Memory B cell (primary cell): ENCODE results near the gene EVPLL.
"Not testable (repeated sequence)": the region's sequence is repeated elsewhere in the genome, so short reads cannot be mapped to it uniquely, and the experiment has no call there.

Experiments
- ATAC-seq: fragments of 150-1000 bp; cut with Tn5 transposase; 2 replicates; pipeline ENCODE4 v1.10.0; 2021; ENCODE audit warnings: low read depth, mild to moderate bottlenecking, moderate library complexity
- DNase-seq, 2 donors: peaks; one replicate each; pipeline ENCODE4 v3.0.0; 2022; ENCODE audit warnings: low spot score in 2 of 2
- H3K27ac Mint-ChIP-seq: one replicate; pipeline ENCODE4 v1.8.0; 2022; ENCODE audit warnings: mild to moderate bottlenecking, moderate library complexity, mixed read lengths
- H3K27me3 Mint-ChIP-seq: one replicate; pipeline ENCODE4 v1.8.0; 2022; ENCODE audit warnings: mixed read lengths
- H3K36me3 Mint-ChIP-seq: one replicate; pipeline ENCODE4 v1.8.0; 2022; ENCODE audit warnings: mild to moderate bottlenecking, mixed read lengths
- H3K4me1 Mint-ChIP-seq: one replicate; pipeline ENCODE4 v1.8.0; 2022; ENCODE audit warnings: mixed read lengths
- H3K4me3 Mint-ChIP-seq: one replicate; pipeline ENCODE4 v1.8.0; 2022; ENCODE audit warnings: mild to moderate bottlenecking, moderate library complexity, mixed read lengths
- H3K9me3 Mint-ChIP-seq: one replicate; pipeline ENCODE4 v1.8.0; 2022; ENCODE audit warnings: mixed read lengths

Gene EVPLL

DNA sequence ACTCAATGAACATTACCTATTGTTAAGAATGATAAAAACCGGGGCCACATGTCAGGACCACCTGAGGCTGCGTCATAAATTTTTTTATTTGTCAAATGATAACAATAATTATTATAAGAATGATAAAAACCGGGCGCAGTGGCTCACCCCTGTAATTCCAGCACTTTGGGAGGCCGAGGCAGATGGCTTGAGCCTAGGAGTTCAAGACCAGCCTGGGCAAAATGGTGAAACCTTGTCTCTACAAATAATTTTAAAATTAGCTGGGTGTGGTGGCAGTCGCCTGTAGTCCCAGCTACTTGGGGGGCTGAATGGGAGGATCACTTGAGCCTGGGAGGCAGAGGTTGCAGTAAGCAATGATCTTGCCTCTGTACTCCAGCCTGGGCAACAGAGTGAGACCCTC, 13.4 kb upstream of the EVPLL start:
- Mint-ChIP-seq H3K4me1 (peaks cover 12% of the 10 kb centered on the region), H3K27me3 (peaks cover 2% of the 10 kb centered on the region), H3K27ac (no peak overlapping the region), H3K9me3 (no peaks in the 10 kb centered on the region), H3K4me3 (no peak overlapping the region), H3K36me3 (no peaks in the 10 kb centered on the region)
- DNase-seq (no peak), ATAC-seq (no peak)

DNA sequence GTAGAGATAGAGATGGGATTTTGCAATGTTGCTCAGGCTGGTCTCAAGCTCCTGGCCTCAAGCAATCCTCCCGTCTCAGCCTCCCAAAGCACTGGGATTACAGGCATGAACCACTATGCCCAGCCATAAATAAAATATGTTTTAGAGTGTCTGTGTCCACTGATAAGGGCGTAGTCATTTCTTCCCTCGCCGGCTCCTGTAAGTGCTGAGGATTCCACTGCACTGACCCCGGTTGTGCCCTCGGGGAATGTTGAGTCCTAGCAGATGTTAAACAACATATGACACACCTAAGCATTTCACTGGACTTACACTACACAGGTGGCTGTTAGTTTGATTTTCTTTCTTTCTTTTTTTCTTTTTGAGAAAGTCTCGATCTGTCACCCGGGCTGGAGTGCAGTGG, 8.6 kb upstream of the EVPLL start:
- Mint-ChIP-seq H3K4me3 (no peak overlapping the region), H3K27me3 (peaks cover 11% of the 10 kb centered on the region), H3K4me1 (no peaks in the 10 kb centered on the region), H3K27ac (no peak overlapping the region), H3K36me3 (no peaks in the 10 kb centered on the region), H3K9me3 (no peaks in the 10 kb centered on the region)
- no peak for DNase-seq
- no peak for ATAC-seq

DNA sequence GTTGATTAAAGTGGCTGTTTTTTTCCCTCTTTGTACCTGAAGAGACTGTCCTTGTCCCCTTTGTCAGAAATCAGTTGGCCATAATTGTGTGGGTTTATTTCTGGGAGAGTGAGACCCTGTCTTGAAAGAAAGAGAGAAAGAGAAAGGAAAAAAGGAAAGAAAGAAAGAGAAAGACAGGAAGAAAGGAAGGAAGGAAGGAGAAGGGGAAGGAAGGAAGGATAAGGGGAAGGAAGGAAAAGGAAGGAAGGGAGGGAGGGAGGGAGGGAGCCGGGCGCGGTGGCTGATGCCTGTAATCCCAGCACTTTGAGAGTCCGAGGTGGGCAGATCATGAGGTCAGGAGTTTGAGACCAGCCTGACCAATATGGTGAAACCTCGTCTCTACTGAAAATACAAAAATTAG, 6.8 kb upstream of the EVPLL start:
- H3K4me1 Mint-ChIP-seq = no peaks in the 10 kb centered on the region
- DNase-seq (no peak), ATAC-seq (no peak)
- H3K27ac Mint-ChIP-seq = no peak overlapping the region
- peaks cover 11% of the 10 kb centered on the region for H3K27me3 Mint-ChIP-seq
- no peak overlapping the region for H3K4me3 Mint-ChIP-seq
- H3K36me3 Mint-ChIP-seq = peaks cover 1% of the 10 kb centered on the region
- peaks cover 2% of the 10 kb centered on the region for H3K9me3 Mint-ChIP-seq

DNA sequence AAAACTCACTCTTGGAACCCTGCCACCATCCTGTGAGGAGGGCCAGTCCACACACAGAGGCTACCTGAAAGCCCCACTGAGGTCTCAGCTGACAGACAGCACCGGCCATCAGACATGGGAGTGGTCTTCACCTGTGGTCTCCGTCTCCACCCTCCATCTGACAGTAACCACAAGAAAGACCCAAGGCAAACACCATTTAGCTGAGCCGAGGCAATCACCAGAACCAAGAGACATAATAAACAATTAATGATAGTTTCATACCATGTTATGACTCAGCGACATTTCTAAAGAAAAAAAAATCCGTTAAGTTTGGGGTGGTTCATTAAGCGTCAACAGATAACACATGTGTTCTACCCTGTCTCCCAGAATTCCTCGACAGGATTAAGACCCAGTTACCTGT, 6.1 kb upstream of the EVPLL start:
- Mint-ChIP-seq H3K36me3 (peaks cover 1% of the 10 kb centered on the region), H3K4me1 (no peaks in the 10 kb centered on the region), H3K9me3 (peaks cover 2% of the 10 kb centered on the region), H3K27ac (no peak overlapping the region), H3K4me3 (no peak overlapping the region), H3K27me3 (peaks cover 11% of the 10 kb centered on the region)
- DNase-seq (no peak), ATAC-seq (no peak)

DNA sequence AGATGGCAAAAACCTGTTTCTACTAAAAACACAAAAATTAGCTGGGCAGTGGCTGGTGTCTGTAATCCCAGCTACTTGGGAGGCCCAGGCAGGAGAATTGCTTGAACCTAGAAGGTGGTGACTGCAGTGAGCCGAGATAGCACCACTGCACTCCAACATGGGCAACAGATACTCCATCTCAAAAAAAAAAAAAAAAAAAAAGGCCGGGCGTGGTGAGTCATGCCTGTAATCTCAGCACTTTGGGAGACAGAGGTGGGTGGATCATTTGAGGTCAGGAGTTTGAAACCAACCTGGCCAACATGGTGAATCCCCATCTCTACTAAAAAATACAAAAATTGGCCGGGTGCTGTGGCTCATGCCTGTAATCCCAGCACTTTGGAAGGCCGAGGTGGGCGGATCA, 4.4 kb upstream of the EVPLL start:
- H3K4me3 Mint-ChIP-seq, H3K4me1 Mint-ChIP-seq, H3K9me3 Mint-ChIP-seq, H3K27ac Mint-ChIP-seq, ATAC-seq, H3K36me3 Mint-ChIP-seq, DNase-seq: not testable (repeated sequence)
- peaks cover 13% of the 10 kb centered on the region for H3K27me3 Mint-ChIP-seq

DNA sequence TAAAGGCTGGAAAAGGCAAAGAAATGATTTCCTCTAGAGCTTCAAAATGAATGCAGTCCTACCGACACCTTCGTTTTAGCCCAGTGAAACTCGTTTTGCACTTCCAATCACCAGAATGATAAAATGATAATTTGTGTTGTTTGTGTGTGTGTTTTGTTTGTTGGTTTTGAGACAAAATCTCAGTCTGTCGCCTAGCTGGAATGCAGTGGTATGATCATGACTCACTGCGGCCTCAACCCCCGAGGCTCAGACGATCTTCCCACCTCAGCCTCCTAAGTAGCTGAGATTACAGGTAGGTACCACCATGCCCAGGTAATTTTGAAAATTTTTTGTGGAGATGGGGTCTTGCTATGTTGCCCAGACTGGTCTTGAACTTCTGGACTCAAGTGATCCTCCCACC, 3.4 kb upstream of the EVPLL start:
- H3K27me3 Mint-ChIP-seq = peaks cover 14% of the 10 kb centered on the region
- ATAC-seq (no peak), DNase-seq (no peak)
- no peak overlapping the region for H3K4me3 Mint-ChIP-seq
- no peak overlapping the region for H3K27ac Mint-ChIP-seq
- H3K9me3 Mint-ChIP-seq = peaks cover 2% of the 10 kb centered on the region
- H3K36me3 Mint-ChIP-seq = peaks cover 1% of the 10 kb centered on the region
- peaks cover 5% of the 10 kb centered on the region for H3K4me1 Mint-ChIP-seq

DNA sequence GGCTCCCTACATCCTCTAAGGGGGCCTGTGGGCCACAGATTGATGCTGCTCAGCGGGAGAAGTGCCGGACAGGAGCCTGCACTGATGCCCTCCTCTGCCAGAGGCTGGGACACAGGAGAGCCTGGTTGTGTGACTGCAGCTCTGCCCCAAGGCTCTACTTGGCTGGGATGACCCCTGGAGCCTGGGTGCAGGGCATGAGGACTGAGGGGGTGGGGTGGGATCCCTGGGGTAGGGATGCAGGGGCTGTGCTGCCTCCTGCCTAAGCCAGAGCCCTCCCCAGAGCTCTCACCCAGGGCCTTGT, 577 bp downstream of the EVPLL start:
- Mint-ChIP-seq H3K4me1 (peaks cover 15% of the 10 kb centered on the region), H3K4me3 (no peak overlapping the region), H3K9me3 (peaks cover 2% of the 10 kb centered on the region), H3K27ac (no peak overlapping the region), H3K27me3 (peaks cover 14% of the 10 kb centered on the region), H3K36me3 (peaks cover 4% of the 10 kb centered on the region)
- no peak for DNase-seq
- no peak for ATAC-seq

DNA sequence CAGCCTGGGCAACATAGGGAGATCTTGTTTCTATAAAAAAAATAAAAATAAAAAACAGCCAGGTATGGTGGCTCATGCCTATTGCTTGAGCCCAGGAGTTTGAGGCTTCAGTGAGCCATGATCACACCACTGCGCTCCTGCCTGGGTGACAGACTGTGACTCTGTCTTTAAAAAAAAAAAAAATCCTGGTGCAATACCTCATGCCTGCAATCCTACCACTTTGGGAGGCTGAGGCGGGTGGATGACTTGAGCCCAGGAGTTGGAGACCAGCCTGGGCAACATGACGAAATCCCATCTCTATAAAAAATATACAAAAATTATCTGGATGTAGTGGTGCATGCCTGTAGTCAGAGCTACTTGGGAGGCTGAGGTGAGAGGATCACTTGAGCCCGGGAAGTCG, 1.0 kb downstream of the EVPLL start:
- DNase-seq, H3K27ac Mint-ChIP-seq, H3K4me3 Mint-ChIP-seq, ATAC-seq, H3K9me3 Mint-ChIP-seq, H3K36me3 Mint-ChIP-seq: not testable (repeated sequence)
- H3K27me3 Mint-ChIP-seq = peaks cover 14% of the 10 kb centered on the region
- peaks cover 16% of the 10 kb centered on the region for H3K4me1 Mint-ChIP-seq

DNA sequence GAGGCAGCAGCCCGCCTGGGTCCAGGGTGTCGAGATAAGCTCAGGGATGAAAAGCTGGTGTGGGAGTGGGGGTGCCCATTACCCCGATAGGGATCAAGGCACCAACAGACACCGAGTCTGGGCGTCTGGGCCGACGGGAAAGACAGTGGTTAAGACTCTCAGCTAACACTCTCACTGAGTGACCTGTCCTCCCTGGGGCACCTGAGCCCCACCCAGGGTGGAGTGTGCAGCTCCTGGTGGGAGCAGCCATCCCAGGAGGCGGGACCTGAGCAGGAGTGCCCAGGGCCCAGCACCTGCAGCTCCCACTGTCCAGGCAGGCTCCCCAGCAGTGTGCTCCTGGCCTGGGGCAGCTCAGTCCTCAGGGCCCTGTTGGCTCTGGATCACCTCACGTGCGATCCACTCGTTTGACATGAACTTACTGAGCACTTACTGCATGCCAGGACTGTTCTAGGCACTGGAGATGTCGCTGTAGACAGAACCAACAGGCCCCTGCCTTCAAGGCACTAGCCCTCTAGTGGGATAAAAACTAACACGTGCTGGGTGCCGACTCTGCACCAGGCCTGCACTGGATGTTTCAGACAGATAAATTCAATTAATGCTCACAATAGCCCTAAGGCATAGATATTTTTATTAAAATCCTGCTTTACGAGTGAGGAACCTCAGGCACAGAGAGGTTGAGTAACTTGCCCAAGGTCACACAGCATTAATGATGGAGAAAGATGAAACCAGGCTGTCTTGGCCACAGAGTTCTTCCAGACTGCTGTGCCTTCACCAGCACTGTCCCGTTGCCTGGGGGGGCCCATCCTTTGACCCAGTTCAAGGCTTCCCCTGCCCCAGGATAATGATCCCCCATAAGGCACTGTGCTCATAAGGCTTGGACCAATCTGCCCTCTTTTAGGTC, 1.9 kb downstream of the EVPLL start:
- ATAC-seq = no peak
- no peak for DNase-seq
- Mint-ChIP-seq H3K27ac (no peak overlapping the region), H3K4me3 (no peak overlapping the region), H3K9me3 (peaks cover 2% of the 10 kb centered on the region), H3K36me3 (peaks cover 4% of the 10 kb centered on the region), H3K4me1 (peaks cover 16% of the 10 kb centered on the region), H3K27me3 (peaks cover 14% of the 10 kb centered on the region)

DNA sequence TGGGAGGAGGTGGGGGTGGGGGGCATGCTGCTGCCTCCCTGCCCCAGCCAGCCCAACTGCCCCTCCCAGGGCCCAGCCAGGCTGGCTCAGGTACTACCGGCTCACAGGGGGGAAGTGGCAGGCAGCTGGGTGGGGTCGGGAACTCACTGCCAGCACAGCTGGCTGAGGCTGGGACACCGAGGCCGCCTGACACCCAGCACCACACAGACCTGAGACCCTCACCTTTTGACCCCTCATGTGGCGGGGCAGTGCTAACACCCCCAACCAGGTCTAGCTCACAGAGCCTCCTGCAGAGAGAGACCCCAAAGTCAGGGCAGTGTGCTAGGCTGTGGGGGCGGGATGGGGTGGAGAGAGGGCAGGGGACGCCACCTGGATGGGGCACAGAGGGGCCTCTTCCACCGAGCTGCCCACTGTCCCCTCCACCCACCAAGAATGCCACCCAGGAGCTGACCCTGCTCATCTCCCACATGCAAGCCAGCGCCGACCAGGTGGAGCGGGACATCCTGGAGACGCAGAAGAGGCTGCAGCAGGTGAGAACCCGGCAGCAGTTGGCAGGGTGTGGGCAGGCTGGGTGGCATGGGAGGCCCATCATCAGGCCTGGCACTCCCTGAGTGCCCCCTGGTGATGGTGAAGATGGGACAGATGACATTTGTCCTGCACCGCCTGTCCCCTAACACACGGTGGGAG, 3.0 kb downstream of the EVPLL start:
- H3K27me3 Mint-ChIP-seq = peaks cover 14% of the 10 kb centered on the region
- H3K4me3 Mint-ChIP-seq = no peak overlapping the region
- DNase-seq = peak in 1 of 2 donors; percentile 12
- peaks cover 16% of the 10 kb centered on the region for H3K4me1 Mint-ChIP-seq
- H3K9me3 Mint-ChIP-seq = no peaks in the 10 kb centered on the region
- ATAC-seq = no peak
- no peak overlapping the region for H3K27ac Mint-ChIP-seq
- peaks cover 2% of the 10 kb centered on the region for H3K36me3 Mint-ChIP-seq

DNA sequence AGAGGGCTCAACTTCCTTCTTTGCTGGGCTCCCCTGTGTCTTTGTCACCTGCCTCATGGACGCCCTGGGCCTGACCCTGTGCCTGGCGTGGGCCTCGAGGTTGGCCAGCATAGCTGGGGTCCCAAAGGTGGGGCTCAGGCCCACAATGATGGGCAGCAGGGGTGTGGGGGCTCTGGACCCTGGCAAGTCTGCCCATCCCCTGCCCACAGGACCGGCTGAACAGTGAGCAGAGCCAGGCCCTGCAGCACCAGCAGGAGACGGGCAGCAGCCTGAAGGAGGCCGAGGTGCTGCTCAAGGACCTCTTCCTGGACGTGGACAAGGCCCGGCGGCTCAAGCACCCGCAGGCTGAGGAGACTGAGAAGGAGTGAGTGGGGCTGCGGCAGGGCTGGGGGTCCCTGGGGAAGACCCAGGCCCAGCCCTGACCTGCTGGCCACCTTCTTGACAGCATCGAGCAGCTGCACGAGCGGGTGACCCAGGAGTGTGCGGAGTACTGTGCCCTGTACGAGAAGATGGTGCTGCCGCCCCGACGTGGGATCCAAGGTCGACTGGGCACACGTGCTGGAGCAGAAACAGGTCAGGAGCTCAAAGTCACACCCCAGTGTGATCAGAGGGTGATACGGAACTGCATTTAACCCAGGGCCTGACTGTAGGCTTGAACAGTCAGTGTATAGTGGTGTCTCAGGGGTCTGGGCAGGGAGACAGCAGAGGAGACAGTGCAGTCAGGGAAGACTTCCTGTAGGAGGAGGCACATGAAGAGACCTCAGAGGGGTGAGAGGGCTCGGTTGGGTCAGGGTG, 3.8 kb downstream of the EVPLL start:
- ATAC-seq (no peak), DNase-seq (peak in 1 of 2 donors; percentile 10)
- peaks cover 16% of the 10 kb centered on the region for H3K4me1 Mint-ChIP-seq
- H3K4me3 Mint-ChIP-seq = peak overlapping the region; percentile 15
- no peak overlapping the region for H3K27ac Mint-ChIP-seq
- no peaks in the 10 kb centered on the region for H3K9me3 Mint-ChIP-seq
- peaks cover 14% of the 10 kb centered on the region for H3K27me3 Mint-ChIP-seq
- peaks cover 2% of the 10 kb centered on the region for H3K36me3 Mint-ChIP-seq

DNA sequence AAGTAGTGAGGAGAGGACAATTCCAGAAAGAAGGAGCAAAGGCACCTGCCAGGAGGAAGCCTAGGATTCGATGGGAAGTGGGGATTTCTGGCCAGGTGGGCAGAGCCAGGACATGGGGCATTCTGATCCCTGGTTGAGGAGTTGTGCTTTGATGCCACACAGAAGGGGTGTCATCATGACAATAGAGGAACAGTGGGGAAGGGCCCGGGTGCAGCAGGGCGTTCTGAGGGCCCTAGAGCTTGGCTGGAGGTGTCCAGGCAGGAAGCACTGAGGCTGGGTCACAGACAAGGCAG, 4.3 kb downstream of the EVPLL start:
- Mint-ChIP-seq H3K9me3 (no peaks in the 10 kb centered on the region), H3K4me1 (peaks cover 16% of the 10 kb centered on the region), H3K27me3 (peaks cover 14% of the 10 kb centered on the region), H3K27ac (no peak overlapping the region), H3K4me3 (peak overlapping the region; percentile 15), H3K36me3 (peaks cover 2% of the 10 kb centered on the region)
- ATAC-seq (no peak), DNase-seq (peak in 1 of 2 donors; percentile 8)

DNA sequence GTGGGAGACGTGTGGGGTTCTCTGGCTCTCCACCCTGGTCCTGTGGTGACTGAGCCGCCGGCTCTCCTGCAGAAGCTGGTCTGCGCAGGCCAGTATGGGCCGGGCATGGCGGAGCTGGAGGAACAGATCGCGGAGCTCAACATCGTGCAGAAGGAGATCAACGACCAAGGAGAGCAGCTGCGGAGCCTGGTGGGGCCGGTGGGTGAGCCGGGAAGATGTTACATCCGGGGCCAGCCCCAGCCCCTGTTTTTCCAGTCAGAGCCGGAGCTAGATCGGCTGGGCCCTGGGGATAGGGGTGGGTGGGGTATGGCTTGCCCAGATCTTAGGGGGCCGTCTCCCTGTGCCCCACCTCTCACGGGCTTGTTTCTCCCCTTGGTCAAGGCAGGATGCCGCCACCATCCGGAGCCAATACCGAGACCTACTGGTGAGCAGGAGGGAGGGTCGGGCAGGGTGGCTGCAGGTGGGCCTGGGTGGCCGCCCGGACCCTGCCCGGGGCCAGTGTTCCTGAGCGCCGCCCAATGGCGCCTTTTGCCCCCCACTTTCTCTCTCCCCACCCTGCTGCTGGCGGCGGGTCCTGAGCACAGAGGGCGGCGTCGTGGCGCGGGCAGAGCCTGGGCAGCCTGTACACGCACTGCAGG, 5.0 kb downstream of the EVPLL start:
- peaks cover 2% of the 10 kb centered on the region for H3K36me3 Mint-ChIP-seq
- peaks cover 14% of the 10 kb centered on the region for H3K27me3 Mint-ChIP-seq
- peaks cover 14% of the 10 kb centered on the region for H3K4me1 Mint-ChIP-seq
- H3K4me3 Mint-ChIP-seq = no peak overlapping the region
- peak; percentile 26 for ATAC-seq
- no peaks in the 10 kb centered on the region for H3K9me3 Mint-ChIP-seq
- H3K27ac Mint-ChIP-seq = no peak overlapping the region
- DNase-seq = peak in 1 of 2 donors; percentile 11

DNA sequence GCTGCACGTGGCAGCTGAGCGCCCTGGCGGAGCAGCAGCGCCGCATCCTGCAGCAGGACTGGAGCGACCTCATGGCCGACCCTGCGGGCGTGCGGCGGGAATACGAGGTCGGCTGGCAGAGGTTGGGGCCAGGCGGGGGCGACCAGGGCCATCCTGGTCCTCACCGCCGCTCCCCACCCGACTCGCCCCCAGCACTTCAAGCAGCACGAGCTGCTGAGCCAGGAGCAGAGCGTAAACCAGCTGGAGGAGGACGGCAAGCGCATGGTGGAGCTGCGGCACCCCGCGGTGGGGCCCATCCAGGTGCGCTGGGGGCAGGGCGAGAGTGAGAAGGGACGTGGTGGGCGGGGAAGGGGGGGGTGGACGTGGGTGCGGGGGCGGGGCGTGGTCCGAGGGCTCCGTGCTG, 5.5 kb downstream of the EVPLL start:
- H3K4me1 Mint-ChIP-seq = peaks cover 12% of the 10 kb centered on the region
- peak in 1 of 2 donors; percentile 21 for DNase-seq
- not testable (repeated sequence) for H3K27ac Mint-ChIP-seq, H3K36me3 Mint-ChIP-seq, H3K9me3 Mint-ChIP-seq, H3K4me3 Mint-ChIP-seq
- peak; percentile 52 for ATAC-seq
- peaks cover 12% of the 10 kb centered on the region for H3K27me3 Mint-ChIP-seq
